Activated T-cell treated with anti-CD3 and anti-CD28 coated beads, Interleukin-2, amount 50 U/mL, for 48 hours (primary cell): Measurements from ENCODE around the gene MRPL24.

Experiments
- DNase-seq, 2 experiments: peaks; one replicate each; pipeline ENCODE4 v3.0.0-alpha.2; 2020

The MRPL24 gene

DNA sequence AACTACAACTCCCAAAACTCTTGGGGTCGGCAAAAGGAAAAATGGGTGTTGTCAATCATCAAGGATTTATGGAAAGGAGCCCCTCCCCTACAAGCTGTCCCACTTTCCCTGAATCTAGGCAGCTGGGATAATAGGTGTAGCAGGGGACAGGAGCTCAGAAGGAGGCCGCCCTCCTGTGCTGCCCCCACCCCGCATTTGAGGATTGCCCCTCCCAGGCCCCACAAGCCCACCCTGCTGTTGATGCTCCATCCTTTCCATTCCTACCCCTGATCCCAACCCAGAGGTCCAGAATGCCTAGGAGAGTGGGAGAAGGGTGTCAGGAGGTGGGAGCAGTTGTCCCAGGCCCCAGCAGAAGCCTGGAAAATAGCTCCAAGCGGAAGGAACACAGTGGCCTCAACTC lies 1.9 kb upstream of the MRPL24 start:
- DNase-seq: no peak

DNA sequence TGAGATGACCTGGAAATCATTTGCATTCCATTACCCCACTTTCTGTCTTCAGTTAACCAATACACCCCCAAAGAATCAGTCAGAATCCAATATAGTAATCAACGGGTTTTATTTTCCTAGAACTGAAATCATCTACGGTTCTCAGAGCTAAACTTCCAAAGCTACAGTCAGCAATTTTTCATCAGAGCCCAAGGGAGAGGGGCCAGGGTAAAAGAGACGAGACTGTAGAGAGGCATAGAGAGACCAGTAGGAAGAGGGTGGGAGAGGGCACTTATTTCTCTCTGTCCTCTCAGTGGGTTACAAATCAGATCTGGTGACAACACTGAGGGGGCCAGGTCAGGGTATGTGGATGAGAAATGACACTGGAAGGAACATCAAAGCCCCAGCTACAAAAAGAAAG lies 1.1 kb upstream of the MRPL24 start:
- DNase-seq: peak in 1 of 2 experiments; percentile 37

DNA sequence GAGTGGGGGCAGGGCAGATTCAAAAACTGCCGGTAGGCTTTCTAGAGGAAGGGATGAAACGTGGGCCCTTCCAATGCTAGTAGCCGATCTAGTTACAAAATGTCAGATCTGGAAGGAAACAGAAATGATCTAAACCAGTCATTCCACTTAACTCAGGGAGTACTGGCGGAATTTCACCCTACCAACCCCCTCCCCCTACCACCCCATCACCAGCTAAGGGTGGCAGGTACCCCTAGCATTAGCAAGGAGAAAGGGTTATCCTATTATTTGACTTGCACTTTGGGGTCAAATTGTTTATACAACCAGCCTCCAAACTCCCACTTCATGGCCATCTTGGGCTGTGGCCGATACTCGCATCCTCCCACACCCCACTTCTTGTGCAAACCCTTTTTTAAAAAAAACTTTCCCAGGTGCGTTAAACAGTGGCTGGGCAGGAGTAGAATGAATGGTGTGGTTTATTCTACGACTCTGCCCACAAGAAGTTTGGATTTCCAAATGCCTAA lies 644 bp upstream of the MRPL24 start:
- no peak for DNase-seq

DNA sequence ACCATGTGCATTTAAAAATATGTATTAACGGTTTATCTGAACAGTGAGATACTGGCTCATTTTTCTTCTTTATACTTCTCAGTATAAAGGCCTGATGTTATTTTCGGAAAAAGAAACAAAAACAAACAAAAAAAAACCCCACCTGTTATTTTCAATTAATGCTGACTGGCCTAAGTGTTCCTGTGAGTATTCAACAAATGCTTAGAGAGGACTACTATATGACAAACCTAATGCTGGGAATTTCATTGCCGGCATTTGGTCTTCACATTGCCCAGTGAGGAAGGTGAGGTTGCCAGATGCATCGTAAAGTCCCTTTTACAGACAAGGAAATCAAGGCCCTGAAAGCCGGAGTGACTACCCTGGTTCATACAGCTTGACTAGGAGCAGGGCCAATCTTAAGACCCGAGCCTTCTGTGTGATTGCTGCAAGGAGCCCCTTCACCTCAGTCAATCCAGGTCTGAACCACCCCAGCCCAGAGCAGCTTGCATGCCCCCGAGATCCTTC lies 599 bp downstream of the MRPL24 start:
- no peak for DNase-seq

DNA sequence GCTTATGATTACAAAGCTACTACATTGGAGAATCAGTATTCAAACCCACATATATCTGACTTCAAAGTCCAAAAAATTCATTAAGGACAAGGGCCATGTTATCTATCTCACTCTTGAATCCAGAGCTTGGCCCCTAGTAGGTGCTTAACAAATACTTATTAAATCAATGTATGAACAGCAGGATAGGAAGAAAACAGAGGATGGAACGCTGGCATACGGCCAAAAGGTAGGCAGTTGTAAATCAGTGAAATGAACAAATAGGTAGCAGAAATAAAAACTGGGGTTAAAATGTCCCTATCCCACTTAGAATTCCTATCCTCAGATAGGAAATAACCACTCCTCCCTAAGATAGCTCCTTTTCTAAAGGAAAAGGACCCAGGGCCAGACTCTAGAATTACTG lies 2.0 kb downstream of the MRPL24 start:
- DNase-seq: no peak

DNA sequence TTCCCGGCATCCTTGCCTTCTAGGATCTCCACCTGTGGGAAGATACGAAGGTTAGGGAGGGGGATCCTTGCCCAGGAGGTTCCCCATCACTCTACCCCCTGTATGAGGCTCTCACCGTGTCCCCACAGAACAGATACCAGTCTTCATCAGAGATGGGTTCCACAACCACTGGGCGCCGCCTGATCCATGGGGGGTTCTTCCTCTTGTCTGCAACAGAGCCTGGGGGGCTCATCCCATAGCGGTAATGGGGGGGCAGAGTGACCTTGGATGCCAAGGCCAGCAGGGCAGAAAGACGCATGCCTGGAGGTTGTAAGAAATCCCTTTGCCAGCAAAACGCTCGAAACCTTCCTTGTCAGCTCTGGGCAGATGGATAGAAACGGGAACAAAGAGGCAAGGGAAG lies 2.5 kb downstream of the MRPL24 start:
- no peak for DNase-seq

DNA sequence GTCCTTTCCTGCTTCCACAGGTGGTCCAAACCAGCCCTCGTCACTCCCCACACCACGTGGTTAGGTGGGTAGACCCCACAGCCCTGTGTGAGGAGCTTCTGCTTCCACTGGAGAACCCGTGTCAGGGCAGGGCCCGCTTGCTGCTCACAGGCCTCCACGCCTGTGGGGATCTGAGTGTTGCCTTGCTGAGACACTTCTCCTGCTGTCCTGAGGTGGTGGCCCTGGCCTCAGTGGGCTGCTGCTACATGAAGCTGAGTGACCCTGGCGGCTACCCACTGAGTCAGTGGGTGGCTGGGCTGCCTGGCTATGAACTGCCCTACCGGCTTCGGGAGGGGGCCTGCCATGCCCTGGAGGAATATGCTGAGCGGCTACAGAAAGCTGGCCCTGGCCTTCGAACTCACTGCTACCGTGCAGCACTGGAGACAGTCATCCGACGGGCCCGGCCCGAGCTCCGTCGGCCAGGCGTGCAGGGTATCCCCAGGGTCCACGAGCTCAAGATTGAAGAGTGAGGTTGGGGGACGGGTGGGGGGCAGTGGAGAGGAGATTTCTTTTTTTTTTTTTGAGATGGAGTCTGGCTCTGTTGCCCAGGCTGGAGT lies 6.8 kb downstream of the MRPL24 start:
- no peak for DNase-seq

DNA sequence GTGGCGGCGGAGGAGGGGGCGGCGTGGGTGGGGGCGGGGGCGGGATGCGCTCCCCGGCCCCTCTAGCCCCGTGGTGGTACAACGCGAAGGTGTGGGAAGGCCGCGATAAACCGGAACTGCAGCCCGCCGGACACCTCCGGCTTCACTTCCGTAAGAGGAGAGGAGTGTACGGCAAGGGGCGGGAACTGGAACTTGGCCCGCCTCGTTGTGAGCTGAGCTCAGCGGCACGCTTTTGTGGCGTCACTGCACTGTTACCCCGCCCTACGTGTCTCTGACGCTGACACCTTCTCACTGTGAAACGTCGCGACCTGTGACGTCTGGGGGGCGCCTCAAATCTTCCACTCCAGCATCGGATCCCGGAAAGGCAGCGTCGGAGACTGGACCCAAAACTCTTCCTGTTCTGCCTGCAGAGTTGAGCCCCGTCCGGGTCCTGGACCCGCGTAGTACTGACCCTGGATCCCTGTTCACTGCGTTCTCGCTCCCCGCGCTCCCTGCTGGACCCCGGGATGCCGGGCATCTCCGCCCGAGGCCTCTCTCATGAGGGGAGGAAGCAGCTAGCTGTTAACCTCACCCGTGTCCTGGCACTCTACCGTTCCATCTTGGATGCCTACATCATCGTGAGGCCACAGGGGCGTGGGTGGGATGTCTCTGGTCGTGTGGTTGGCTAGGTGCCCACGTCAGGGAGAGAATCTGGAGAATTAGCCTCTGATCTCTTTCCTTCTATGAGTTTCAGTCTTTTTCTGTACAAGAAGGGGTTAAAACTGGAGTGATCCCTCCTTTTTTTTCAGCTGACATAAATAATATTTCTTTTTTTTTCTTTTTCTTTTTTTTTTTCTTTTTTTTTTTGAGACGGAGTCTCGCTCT lies 12.1 kb downstream of the MRPL24 start, which contains the start of gene ISG20L2:
ISG20L2 (minus strand) TSS at position 168 of the 864 bp plus-strand sequence. CDS start 1,114 bp downstream, outside the sequence.
- DNase-seq: peak; percentile 92 to 95

DNA sequence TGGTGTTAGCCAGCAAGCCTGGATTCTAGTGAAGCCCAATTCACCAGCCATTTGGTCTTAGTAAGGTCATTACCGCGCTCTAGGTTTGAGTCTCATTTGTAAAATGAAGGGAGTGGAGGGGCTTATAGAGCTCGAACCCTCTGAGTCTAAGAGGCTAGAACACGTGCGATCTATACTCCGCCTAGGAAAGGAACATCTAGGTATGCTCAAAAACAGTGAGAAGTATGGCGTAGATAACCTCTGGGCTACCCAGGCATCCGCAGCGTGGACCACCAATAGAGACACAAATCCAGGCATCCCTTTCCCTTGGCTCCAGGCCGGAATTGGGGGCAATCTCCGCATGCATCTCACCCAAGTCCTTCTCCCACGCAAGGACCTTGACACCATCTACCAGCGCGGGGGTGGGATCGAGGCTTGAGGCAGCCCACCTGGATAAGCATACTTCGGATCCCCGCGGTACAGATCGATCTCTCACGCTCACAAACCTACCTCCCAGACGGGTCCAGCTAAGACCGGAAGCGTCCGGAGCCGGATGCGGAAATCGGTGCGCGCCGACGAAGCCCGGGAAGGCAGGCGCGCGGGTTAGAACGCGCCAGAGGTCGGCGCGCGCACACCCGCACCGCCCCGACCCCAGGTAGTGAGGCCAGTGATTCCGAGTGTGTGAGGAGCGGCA lies 12.8 kb downstream of the MRPL24 start, which contains the start of gene METTL25B:
METTL25B (plus strand) TSS at position 544 of the 673 bp plus-strand sequence. CDS start 636 bp downstream, outside the sequence.
- DNase-seq: peak; percentile 88 to 90

DNA sequence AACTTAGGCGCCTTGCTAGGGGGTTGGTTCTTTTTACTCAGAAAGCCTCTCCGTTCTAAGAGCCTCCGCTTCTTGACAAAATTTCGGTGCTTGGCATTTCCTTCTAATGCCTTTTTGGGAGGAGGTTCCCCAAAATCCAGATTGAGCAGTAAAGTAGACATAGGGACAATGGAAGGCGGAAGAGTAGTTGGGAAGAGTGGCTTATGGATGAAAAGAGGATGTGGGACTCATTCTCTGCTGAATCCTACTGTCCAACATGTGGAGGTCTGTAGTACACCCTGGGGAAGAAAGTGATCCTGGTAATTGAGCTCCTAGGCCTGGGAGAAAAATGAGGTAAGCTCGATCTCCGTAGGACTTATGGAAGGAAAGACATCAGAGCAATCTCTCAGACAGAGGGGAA lies 13.4 kb downstream of the MRPL24 start:
- no peak for DNase-seq

DNA sequence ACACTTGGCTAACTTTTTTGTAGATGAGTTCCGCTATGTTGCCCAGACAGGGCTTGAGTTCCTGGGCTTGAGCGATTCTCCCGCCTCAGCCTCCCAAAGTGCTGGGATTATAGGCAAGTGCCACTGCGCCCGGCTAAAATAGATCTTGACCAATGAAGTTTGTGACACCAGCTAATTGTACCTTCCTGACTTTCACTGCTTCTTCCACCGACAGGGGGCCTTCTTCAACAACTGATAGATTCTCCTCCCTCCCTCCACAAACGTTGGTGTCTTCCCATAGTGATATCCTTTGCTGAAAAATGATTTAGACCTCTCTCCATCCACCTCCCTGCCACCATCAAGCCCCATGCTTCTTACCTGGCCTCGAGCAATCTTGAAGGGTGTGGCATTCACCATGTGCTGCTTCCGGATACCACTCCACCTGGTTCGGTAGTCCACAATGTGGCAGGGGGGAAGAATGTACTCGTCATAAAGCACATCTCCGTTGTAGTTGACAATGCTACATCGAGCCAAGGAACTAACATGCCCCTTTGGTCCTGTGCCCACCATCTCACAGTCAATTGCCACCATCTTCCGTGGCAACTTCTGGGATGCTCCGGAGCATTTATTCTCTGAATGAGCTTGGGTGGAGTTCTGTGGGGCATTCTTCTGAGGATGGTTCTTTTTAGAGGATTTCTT lies 14.2 kb downstream of the MRPL24 start:
- peak; percentile 75 to 76 for DNase-seq

DNA sequence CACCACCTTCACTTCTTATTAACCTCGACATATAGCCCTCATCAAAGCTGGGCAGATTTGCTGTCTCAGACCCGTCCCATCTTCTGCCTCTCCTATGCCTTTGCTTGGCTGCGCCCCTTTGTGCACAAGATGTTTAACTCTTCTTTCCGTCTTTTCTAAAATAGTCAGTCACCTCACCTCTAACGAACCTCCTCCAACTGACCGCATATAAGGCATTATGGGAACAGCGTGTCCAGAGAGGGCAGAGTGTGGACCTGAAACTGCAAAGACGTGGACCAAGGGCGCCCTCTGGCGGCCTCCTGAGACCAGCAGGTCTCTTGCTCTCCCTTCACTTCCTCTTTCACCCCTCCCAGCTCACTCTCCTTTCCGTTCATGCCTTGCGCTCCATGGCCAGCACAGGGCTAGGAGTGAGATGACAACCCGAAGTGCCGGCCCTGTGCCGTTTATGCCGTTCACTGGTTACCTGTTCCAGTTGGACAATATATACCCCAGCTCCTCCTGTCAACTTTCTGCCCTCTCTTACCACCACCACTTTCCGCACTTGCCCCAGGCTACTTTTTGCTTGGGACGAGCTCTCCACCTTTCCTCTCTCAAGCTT lies 15.1 kb downstream of the MRPL24 start:
- DNase-seq: peak; percentile 86 to 87

DNA sequence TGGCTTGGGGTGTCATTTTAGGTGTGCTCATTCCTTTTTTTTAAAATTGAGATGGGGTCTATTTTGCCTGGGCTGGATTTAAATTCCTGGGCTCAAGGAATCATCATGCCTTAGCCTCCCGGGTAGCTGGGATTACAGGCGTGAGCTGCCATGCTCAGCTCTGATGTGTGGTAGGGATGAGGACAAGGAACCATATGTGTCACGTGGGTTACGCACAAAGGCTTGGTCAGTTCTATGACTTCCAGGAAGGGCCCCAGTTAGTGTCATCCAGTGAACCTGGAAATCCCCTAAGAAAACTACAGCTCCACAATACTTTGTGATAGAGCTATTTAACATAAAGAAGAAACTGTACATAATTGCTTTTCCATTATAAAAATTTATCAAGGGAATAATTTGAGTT lies 19.4 kb downstream of the MRPL24 start:
- no peak for DNase-seq

DNA sequence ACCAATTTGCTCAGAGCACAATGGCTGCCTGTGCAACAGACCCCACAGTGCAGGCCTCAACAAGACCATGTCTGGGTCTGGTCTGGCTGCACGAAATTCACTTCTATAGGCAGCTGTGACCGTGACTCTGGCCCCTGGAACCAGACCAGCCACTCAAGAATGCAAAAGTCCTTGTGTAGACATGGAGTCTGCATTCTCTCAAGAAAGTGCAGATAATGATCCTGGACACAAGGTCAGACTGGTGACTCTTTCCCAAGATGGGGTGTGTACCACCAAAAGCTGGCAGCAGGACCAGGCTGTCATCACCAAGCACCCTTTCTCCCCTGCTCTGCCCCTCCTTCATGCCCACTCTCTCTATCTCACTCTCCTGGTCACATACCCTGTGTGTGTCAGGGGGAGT lies 19.8 kb downstream of the MRPL24 start:
- no peak for DNase-seq

DNA sequence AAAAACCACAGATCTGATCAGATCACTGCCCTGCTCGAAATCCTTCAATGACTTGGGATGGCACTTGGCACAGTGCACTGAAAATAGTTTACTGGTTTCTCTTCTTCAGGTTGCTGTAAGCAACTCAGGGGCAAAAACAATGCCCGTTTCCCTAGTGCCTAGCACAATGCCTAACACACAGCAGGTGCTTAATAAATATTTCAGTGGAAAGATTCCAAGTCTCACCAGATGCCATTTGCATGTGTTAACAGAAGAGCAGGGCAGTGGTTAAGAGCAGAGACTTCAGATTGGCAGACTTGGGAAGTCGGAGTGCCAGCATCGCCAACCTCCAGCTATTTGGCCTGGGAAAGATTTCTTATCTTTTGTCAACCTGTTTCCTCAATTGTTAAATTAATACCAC lies 23.5 kb downstream of the MRPL24 start:
- no peak for DNase-seq

DNA sequence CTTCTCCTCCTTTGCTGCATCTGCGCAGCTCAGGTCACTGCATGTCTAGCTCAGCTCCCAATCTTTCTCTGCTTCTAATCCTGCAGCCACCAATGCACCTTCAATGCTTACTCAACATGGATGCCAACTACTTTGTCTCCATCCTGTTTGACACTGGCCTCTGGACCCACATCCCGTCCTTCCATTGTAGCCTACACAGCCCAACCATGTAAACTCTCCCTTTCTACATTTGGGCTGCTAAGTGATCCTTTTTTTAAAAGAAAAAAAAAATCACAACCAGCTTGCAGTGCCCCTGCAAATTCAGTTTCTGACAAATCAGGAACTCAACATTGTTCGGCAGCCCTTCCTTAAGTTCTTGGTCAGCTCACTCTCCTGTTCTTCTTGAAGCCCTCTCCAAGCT lies 26.1 kb downstream of the MRPL24 start:
- no peak for DNase-seq

DNA sequence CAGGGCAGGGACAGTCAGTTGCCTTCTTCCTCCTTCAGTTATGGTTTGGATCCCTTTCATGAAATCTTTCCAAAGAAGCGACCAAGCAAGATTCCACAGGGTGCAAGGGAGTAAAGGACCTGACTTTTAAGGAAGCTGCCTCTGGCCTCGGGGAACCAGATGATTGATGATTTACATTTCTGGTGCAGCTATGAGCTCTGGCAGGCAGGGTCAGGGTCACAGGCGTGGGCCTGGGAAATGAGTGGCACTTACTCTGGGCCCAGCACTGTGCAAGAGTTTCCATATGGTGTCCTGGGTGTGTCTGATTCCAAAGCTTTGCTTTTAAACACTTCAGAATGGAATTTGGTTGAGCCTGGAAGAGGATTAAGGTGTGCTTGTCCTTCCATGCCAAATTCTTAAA lies 28.3 kb downstream of the MRPL24 start:
- no peak for DNase-seq

DNA sequence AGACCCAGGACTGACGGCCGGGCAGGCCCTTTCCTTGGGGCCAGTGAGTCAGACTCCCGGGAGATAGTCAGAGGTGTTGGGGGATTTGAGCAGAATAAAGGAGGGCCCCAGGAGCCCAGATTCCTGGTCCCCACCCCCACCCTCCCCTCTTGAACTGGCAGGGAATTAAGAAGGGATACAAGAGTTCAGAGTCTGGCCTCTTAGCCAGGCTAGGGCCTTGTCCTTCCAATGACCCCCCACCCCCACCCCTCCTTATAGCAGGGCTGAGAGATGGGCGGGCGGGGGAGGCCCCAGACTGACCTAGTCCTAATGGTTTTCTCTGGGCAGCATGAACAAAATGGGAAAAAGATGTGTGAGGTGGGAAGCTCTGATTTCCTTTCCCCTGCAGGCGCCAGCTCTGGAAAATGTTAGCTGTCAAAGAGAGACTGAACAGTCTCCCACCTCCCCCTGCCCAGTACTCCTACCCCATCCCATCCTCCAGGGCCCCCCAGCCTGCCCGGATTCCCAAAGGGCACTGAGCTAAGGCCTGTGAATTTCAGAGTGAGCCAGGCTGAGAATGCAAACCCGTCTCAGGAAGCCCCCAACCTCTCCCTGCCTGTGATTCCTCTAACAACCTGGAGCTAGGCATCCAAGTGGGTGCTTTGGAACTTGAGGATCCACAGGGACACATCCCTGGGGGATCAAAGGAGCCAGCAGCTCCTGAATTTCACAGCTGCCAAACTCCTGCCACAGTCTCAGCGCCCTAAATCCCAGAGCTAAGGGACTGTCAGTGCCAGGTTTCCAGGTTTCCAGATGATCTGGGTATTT lies 29.7 kb downstream of the MRPL24 start:
- no peak for DNase-seq

DNA sequence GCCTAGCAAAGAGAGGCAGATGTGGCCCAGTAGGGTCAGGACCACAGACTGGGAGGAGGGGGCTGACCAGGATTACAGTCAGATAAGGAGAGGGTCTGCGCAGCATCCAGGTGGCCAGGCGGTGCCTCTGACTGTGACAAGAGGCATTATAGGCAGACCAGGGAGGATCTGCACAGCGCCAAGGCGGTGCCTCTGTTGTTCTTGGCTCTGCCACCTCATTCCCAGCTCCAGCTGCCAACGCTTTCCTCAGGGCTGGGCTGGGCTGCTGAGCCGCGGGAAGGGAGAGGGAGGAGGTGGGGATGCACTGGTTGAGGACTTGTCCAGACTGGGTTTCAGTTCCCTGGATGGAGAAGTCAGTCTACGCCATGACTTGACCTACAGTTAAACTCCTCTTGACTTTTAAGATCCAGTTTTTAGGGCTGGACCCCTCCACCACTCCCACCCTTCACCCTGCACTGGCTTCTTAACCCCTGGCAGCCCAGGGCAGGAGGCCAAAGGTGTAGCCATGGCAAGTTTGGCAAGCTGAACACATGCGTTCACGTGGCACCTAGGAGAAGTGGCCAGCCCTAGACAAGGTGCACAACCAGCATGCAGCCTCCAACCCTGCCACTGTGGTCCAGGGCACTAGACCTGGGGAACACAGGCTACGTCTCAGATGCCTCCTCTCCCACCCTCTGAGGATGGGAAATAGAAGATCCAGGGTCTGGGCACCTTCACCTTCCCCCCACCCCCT lies 31.0 kb downstream of the MRPL24 start:
- no peak for DNase-seq

DNA sequence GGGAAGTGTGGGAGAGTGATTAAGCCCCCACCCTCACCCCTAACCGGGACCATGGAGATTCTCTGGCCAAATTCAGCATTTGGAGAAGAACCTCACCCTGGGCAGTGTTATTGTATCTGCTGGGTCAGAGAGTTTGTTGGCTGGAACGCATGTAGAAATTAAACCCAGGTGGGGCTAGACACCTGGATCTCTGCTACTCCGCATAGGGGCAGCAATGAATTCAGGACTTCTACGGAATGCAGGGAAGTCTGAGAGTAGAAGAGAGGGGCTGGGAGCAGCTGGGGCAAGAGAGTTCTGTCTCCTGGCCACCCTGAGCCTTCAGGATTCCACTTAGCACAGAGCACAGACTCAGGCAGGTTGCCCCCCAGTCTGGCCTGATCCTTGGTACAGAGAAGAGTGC lies 31.9 kb downstream of the MRPL24 start:
- DNase-seq: no peak

DNA sequence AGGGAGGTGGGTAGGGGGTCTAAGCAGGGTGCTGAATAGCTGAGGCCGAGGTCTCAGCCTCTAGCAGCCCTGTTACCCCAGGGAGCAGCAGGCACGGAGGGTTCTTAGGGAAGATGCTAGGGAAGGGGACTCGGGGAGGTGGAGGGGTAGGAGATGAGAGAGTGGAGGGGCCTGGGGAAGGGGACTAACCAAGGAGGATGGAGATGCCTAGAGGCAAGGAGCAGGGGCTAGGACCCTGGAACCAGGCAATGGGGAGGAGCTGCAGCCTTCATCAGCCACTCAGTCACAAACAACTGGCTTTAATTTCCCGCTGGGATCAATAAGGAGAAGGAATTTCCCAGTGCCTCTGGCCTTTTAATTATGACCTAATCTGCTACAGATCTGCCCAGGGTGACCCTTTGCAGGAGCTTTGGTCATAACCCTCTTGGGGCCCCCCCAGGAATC lies 32.6 kb downstream of the MRPL24 start:
- DNase-seq: no peak
